OCI-LY1 (cell line): Measurements from ENCODE around the gene GIGYF2.

Experiments
- H2AFZ ChIP-seq: fragments of 200-600 bp; sonication (generic), shearing (Covaris generic); 2 replicates; pipeline ENCODE4 v1.6.0; 2014; ENCODE audit warnings: antibody characterized with exemption, mild to moderate bottlenecking, low read length
- H3F3A ChIP-seq: fragments of 200-600 bp; sonication (generic), shearing (Covaris generic); 2 replicates; pipeline ENCODE4 v1.6.0; 2014; ENCODE audit warnings: mild to moderate bottlenecking, antibody characterized with exemption, low read length, moderate library complexity; ENCODE audit not compliant: insufficient read depth
- H3K27ac ChIP-seq: fragments of 200-600 bp; sonication (generic); 2 replicates; pipeline ENCODE4 v1.5.1; 2014; ENCODE audit warnings: low read length, mixed run types, mild to moderate bottlenecking, low read depth; ENCODE audit not compliant: poor library complexity, severe bottlenecking
- H3K27me3 ChIP-seq: fragments of 200-600 bp; sonication (generic); 2 replicates; pipeline ENCODE4 v1.6.0; 2014; ENCODE audit warnings: antibody characterized with exemption, mild to moderate bottlenecking, low read length, moderate library complexity; ENCODE audit not compliant: insufficient read depth
- H3K36me3 ChIP-seq: fragments of 200-600 bp; sonication (generic); 2 replicates; pipeline ENCODE4 v1.6.1; 2014; ENCODE audit warnings: mild to moderate bottlenecking, antibody characterized with exemption, low read length, moderate library complexity, mixed read lengths; ENCODE audit not compliant: insufficient read depth
- H3K4me1 ChIP-seq: fragments of 200-600 bp; sonication (generic); 2 replicates; pipeline ENCODE4 v1.5.1; 2014; ENCODE audit warnings: mild to moderate bottlenecking, low read length, moderate library complexity; ENCODE audit not compliant: insufficient read depth, severe bottlenecking
- H3K4me2 ChIP-seq: fragments of 200-600 bp; sonication (generic), shearing (Covaris generic); 2 replicates; pipeline ENCODE4 v1.6.1; 2014; ENCODE audit warnings: low read length
- H3K4me3 ChIP-seq: fragments of 200-600 bp; sonication (generic); 2 replicates; pipeline ENCODE4 v1.5.1; 2014; ENCODE audit warnings: low read length, low read depth, mild to moderate bottlenecking, mixed read lengths; ENCODE audit not compliant: poor library complexity, severe bottlenecking
- H3K79me2 ChIP-seq: fragments of 200-600 bp; shearing (Covaris generic); 2 replicates; pipeline ENCODE4 v1.6.1; 2016; ENCODE audit warnings: mixed run types, low read length, mixed read lengths; ENCODE audit not compliant: insufficient read depth
- H3K9ac ChIP-seq: fragments of 200-600 bp; sonication (generic), shearing (Covaris generic); 2 replicates; pipeline ENCODE4 v1.6.1; 2014; ENCODE audit warnings: mild to moderate bottlenecking, low read length, mixed read lengths
- H3K9me2 ChIP-seq: fragments of 200-600 bp; sonication (generic), shearing (Covaris generic); 2 replicates; pipeline ENCODE4 v1.6.1; 2014; ENCODE audit warnings: low read depth, mild to moderate bottlenecking, low read length, mixed read lengths
- H3K9me3 ChIP-seq: fragments of 200-600 bp; shearing (Covaris generic); 2 replicates; pipeline ENCODE4 v1.6.1; 2014; ENCODE audit warnings: low read length, mixed read lengths
- H4K20me1 ChIP-seq: fragments of 200-600 bp; sonication (generic), shearing (Covaris generic); 2 replicates; pipeline ENCODE4 v1.6.0; 2016; ENCODE audit warnings: mild to moderate bottlenecking, low read length; ENCODE audit not compliant: insufficient read depth
- CTCF ChIP-seq: fragments of 200-600 bp; sonication (generic), shearing (Covaris generic); IDR thresholded peaks from 2 replicates; pipeline ENCODE4 v1.5.1; 2017; ENCODE audit warnings: mild to moderate bottlenecking, antibody characterized with exemption, low read length, moderate library complexity, mixed read lengths
- EZH2 ChIP-seq: fragments of 200-600 bp; sonication (generic), shearing (Covaris generic); IDR thresholded peaks from 2 replicates; pipeline ENCODE4 v1.8.0; 2017; ENCODE audit warnings: borderline replicate concordance, mixed run types, mild to moderate bottlenecking, antibody characterized with exemption, low read length, moderate library complexity, mixed read lengths

The GIGYF2 gene

GRCh38 chr2:232869138-232870017, 172.2 kb downstream of the GIGYF2 start:
- H3K4me3 ChIP-seq = no peak overlapping the region
- H3K36me3 ChIP-seq = no peaks in the 10 kb centered on the region
- no peaks in the 10 kb centered on the region for H3K9me2 ChIP-seq
- no peaks in the 10 kb centered on the region for H3K9me3 ChIP-seq
- H3F3A ChIP-seq = no peaks in the 10 kb centered on the region
- H4K20me1 ChIP-seq = no peaks in the 10 kb centered on the region
- H3K9ac ChIP-seq = no peak overlapping the region
- no peak overlapping the region for H2AFZ ChIP-seq
- no peak overlapping the region for H3K4me2 ChIP-seq
- no peaks in the 10 kb centered on the region for H3K79me2 ChIP-seq
- H3K27ac ChIP-seq = no peak overlapping the region
- H3K27me3 ChIP-seq = no peaks in the 10 kb centered on the region; the same call in 1 of the 2 replicates
- H3K4me1 ChIP-seq = no peaks in the 10 kb centered on the region
- TF ChIP-seq CTCF (no peak; the same call in 1 of the 2 replicates), EZH2 (no peak)

- Histone ChIP-seq H3K27ac (no peak within 1 kb of the TSS), H3K9ac (no peak within 1 kb of the TSS), H3K4me3 (no peak within 1 kb of the TSS), H3K79me2 (no peaks in the 10 kb centered on the region), H4K20me1 (no peaks in the 10 kb centered on the region), H3K4me2 (no peak within 1 kb of the TSS), H3K9me3 (no peaks in the 10 kb centered on the region), H3K36me3 (no peaks in the 10 kb centered on the region), H3K4me1 (no peaks in the 10 kb centered on the region), H3F3A (no peaks in the 10 kb centered on the region), H3K27me3 (no peaks in the 10 kb centered on the region; the same call in 1 of the 2 replicates), H3K9me2 (no peaks in the 10 kb centered on the region), H2AFZ (no peak within 1 kb of the TSS)
- no peak for TF ChIP-seq CTCF
- no peak for TF ChIP-seq EZH2
Measured at GRCh38 chr2:232870018-232870765, 173.1 kb downstream of the GIGYF2 start, which contains the start of gene SNORC. Gene SNORC (plus strand): TSS chr2:232870264. CDS start chr2:232870342, 78 bp downstream.

GRCh38 chr2:232870766-232871371, 173.7 kb downstream of the GIGYF2 start:
- Histone ChIP-seq H3K27me3 (no peaks in the 10 kb centered on the region; the same call in 1 of the 2 replicates), H3K79me2 (no peaks in the 10 kb centered on the region), H3K4me3 (no peak overlapping the region), H3K4me1 (no peaks in the 10 kb centered on the region), H3F3A (no peaks in the 10 kb centered on the region), H3K4me2 (no peak overlapping the region), H3K9me2 (no peaks in the 10 kb centered on the region), H3K36me3 (no peaks in the 10 kb centered on the region), H3K9me3 (no peaks in the 10 kb centered on the region), H2AFZ (no peak overlapping the region), H3K27ac (no peak overlapping the region), H4K20me1 (no peaks in the 10 kb centered on the region), H3K9ac (no peak overlapping the region)
- TF ChIP-seq EZH2 (no peak), CTCF (no peak)
